Measurements from ENCODE around the gene FGF5. TPM values are rescaled to one million over a fixed set of nuclear protein-coding genes. Genes with fewer than 3 reads are reported as not detected.

FGF5 gene
- total RNA-seq, 1 donor from 2014 or later = 2.1 TPM

DNA sequence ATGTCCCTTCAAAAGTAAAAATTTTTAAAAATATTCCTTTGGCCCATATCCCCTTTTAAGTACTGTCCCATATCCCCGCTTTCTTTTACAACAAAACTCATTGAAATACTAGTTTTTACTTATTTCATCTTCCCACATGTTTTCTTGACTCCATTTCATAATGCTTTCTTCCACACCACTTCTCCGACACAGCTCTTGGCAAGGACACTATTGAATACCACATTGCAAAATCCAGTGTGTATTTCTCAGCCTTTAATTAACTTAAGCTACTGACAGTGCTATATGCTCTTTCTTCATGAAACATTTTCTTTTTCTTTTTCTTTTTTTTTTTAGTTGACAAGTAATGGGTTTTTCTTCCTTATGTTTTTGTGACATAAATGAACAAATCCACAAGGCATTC is 40.4 kb upstream of the FGF5 start:
- Histone ChIP-seq H2AFZ (ENCODE audit: low read depth, low read length) (no peak overlapping the region), H3K9me3 (ENCODE audit: insufficient read depth, low read depth, low read length) (no peaks in the 10 kb centered on the region), H3K27ac (ENCODE audit: low read depth, low read length) (no peak overlapping the region), H4K20me1 (ENCODE audit: insufficient read depth, low read length) (no peaks in the 10 kb centered on the region), H3K27me3 (ENCODE audit: insufficient read depth, low read length) (no peaks in the 10 kb centered on the region), H3K4me1 (ENCODE audit: insufficient read depth, low read length) (peaks cover 4% of the 10 kb centered on the region), H3K36me3 (ENCODE audit: insufficient read depth, low read length) (no peaks in the 10 kb centered on the region), H3K9ac (ENCODE audit: low read length) (no peak overlapping the region), H3K4me2 (ENCODE audit: low read length) (no peak overlapping the region), H3K79me2 (ENCODE audit: insufficient read depth, low read length) (no peaks in the 10 kb centered on the region), H3K4me3 (ENCODE audit: insufficient read depth, low read depth, low read length) (no peak overlapping the region)
- no peak for TF ChIP-seq EZH2 (IDR thresholded peaks at IDR 0.05; ENCODE audit: insufficient read depth, low read length)
- TF ChIP-seq, protein P1, sequence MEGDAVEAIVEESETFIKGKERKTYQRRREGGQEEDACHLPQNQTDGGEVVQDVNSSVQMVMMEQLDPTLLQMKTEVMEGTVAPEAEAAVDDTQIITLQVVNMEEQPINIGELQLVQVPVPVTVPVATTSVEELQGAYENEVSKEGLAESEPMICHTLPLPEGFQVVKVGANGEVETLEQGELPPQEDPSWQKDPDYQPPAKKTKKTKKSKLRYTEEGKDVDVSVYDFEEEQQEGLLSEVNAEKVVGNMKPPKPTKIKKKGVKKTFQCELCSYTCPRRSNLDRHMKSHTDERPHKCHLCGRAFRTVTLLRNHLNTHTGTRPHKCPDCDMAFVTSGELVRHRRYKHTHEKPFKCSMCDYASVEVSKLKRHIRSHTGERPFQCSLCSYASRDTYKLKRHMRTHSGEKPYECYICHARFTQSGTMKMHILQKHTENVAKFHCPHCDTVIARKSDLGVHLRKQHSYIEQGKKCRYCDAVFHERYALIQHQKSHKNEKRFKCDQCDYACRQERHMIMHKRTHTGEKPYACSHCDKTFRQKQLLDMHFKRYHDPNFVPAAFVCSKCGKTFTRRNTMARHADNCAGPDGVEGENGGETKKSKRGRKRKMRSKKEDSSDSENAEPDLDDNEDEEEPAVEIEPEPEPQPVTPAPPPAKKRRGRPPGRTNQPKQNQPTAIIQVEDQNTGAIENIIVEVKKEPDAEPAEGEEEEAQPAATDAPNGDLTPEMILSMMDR (IDR thresholded peaks at IDR 0.05; ENCODE audit: insufficient read depth, low read depth, low read length) = no peak
- Mint-ChIP-seq H3K36me3 (ENCODE audit: low read depth, unreplicated experiment) (no peaks in the 10 kb centered on the region), H3K4me3 (ENCODE audit: unreplicated experiment) (no peak overlapping the region), H3K9me3 (ENCODE audit: unreplicated experiment) (no peaks in the 10 kb centered on the region), H3K4me1 (ENCODE audit: low read depth, unreplicated experiment) (no peaks in the 10 kb centered on the region), H3K27ac (ENCODE audit: unreplicated experiment) (no peak overlapping the region), H3K27me3 (ENCODE audit: low read depth, unreplicated experiment) (no peaks in the 10 kb centered on the region)
- no peak for DNase-seq (ENCODE audit: low read depth)
- FAIRE-seq = no peak

DNA sequence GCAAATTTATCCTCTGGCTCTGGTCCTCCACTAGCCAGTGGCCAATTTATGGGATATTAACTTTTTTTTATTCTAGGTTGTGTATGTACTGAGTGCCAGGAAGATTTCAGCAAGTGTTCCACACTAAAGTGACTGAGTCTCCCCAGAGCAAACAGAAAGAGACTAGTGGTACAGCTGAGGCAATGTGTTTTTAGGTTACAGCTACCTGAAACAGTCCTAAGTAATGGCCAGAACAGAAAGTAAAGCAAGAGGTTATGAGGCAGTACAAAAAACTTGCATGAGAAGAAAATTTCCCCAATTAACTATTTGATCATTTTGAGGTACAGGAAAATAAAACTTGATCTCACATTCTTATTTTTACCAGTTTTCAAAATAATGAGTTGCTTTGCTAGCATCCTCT is 38.0 kb upstream of the FGF5 start:
- no peak overlapping the region for H3K27ac Mint-ChIP-seq (ENCODE audit: unreplicated experiment)
- no peaks in the 10 kb centered on the region for H3K36me3 Mint-ChIP-seq (ENCODE audit: low read depth, unreplicated experiment)
- Histone ChIP-seq H3K36me3 (ENCODE audit: insufficient read depth, low read length) (no peaks in the 10 kb centered on the region), H3K4me2 (ENCODE audit: low read length) (no peak overlapping the region), H3K9me3 (ENCODE audit: insufficient read depth, low read depth, low read length) (no peaks in the 10 kb centered on the region), H3K27me3 (ENCODE audit: insufficient read depth, low read length) (no peaks in the 10 kb centered on the region), H3K27ac (ENCODE audit: low read depth, low read length) (no peak overlapping the region), H3K9ac (ENCODE audit: low read length) (no peak overlapping the region), H3K4me1 (ENCODE audit: insufficient read depth, low read length) (peaks cover 6% of the 10 kb centered on the region), H2AFZ (ENCODE audit: low read depth, low read length) (no peak overlapping the region), H4K20me1 (ENCODE audit: insufficient read depth, low read length) (no peaks in the 10 kb centered on the region), H3K4me3 (ENCODE audit: insufficient read depth, low read depth, low read length) (no peak overlapping the region), H3K79me2 (ENCODE audit: insufficient read depth, low read length) (no peaks in the 10 kb centered on the region)
- no peaks in the 10 kb centered on the region for H3K9me3 Mint-ChIP-seq (ENCODE audit: unreplicated experiment)
- H3K4me3 Mint-ChIP-seq (ENCODE audit: unreplicated experiment) = no peak overlapping the region
- FAIRE-seq (no peak), DNase-seq (ENCODE audit: low read depth) (no peak)
- no peaks in the 10 kb centered on the region for H3K27me3 Mint-ChIP-seq (ENCODE audit: low read depth, unreplicated experiment)
- TF ChIP-seq EZH2 (IDR thresholded peaks at IDR 0.05; ENCODE audit: insufficient read depth, low read length) = no peak
- TF ChIP-seq, protein P1 (IDR thresholded peaks at IDR 0.05; ENCODE audit: insufficient read depth, low read depth, low read length) = no peak
- no peaks in the 10 kb centered on the region for H3K4me1 Mint-ChIP-seq (ENCODE audit: low read depth, unreplicated experiment)

DNA sequence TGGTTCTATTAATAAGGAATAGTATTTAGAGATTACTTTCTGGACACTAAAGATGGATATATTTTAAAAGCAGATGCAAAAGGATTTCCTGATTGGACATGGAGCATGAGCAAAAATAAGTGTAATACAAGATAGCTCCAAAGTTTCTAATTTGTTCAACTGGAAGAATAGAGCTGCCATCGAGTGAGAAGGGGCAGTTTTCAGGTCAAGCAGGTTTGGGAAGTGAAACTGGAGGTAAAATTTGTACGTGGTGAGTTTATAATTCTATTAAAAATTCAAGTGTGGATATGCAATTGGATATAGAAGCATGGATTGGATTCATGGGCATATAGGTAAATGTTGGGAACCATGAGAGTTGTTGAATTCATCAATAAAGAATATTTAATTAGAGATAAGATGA is 37.3 kb upstream of the FGF5 start:
- no peak overlapping the region for H3K4me2 ChIP-seq (ENCODE audit: low read length)
- H4K20me1 ChIP-seq (ENCODE audit: insufficient read depth, low read length) = no peaks in the 10 kb centered on the region
- no peaks in the 10 kb centered on the region for H3K9me3 Mint-ChIP-seq (ENCODE audit: unreplicated experiment)
- no peaks in the 10 kb centered on the region for H3K36me3 Mint-ChIP-seq (ENCODE audit: low read depth, unreplicated experiment)
- no peaks in the 10 kb centered on the region for H3K36me3 ChIP-seq (ENCODE audit: insufficient read depth, low read length)
- no peaks in the 10 kb centered on the region for H3K27me3 ChIP-seq (ENCODE audit: insufficient read depth, low read length)
- no peaks in the 10 kb centered on the region for H3K4me1 Mint-ChIP-seq (ENCODE audit: low read depth, unreplicated experiment)
- H3K9ac ChIP-seq (ENCODE audit: low read length) = no peak overlapping the region
- FAIRE-seq (no peak), DNase-seq (ENCODE audit: low read depth) (no peak)
- H3K4me1 ChIP-seq (ENCODE audit: insufficient read depth, low read length) = peaks cover 6% of the 10 kb centered on the region
- no peak overlapping the region for H3K27ac Mint-ChIP-seq (ENCODE audit: unreplicated experiment)
- no peaks in the 10 kb centered on the region for H3K9me3 ChIP-seq (ENCODE audit: insufficient read depth, low read depth, low read length)
- no peaks in the 10 kb centered on the region for H3K27me3 Mint-ChIP-seq (ENCODE audit: low read depth, unreplicated experiment)
- H3K4me3 Mint-ChIP-seq (ENCODE audit: unreplicated experiment) = no peak overlapping the region
- no peak overlapping the region for H3K4me3 ChIP-seq (ENCODE audit: insufficient read depth, low read depth, low read length)
- H3K79me2 ChIP-seq (ENCODE audit: insufficient read depth, low read length) = no peaks in the 10 kb centered on the region
- no peak overlapping the region for H2AFZ ChIP-seq (ENCODE audit: low read depth, low read length)
- TF ChIP-seq, protein P1 (IDR thresholded peaks at IDR 0.05; ENCODE audit: insufficient read depth, low read depth, low read length) = no peak
- TF ChIP-seq EZH2 (IDR thresholded peaks at IDR 0.05; ENCODE audit: insufficient read depth, low read length) = no peak
- no peak overlapping the region for H3K27ac ChIP-seq (ENCODE audit: low read depth, low read length)

Data from astrocyte (in vitro differentiated cells and primary cell).